ENCODE measurements around the gene SCN5A. TPM values are rescaled to one million over a fixed set of nuclear protein-coding genes. Genes with fewer than 3 reads are reported as not detected.
A peak's percentile ranks its signal among the peaks of the same experiment; 100 is the strongest.

SCN5A gene
- total RNA-seq, 1 experiment from 2014 or later, result 0.54 TPM

GRCh38 chr3:38541806-38542205 lies 107.7 kb downstream of the SCN5A start:
- BruUV-seq (replicated peaks), result no TSS peak
- H3K9me3 ChIP-seq (ENCODE audit: low read depth, low read length, poor library complexity, severe bottlenecking), result no peaks in the 10 kb centered on the region
- POLR2A ChIA-PET (ENCODE audit: low non-redundant PET), result no interaction called here
- no peak overlapping the region for H3K27ac ChIP-seq (ENCODE audit: low read depth, low read length, poor library complexity, severe bottlenecking)
- CTCF ChIA-PET, result no interaction called here
- no peaks in the 10 kb centered on the region for H3K27me3 ChIP-seq (replicated peaks; ENCODE audit: insufficient read depth, low read depth, low read length, poor library complexity)
- TF ChIP-seq CTCF (conservative IDR thresholded peaks at IDR 0.05; ENCODE audit: low read depth, low read length) (no peak), EZH2 (IDR thresholded peaks at IDR 0.05; ENCODE audit: borderline replicate concordance, low read depth, low read length, poor library complexity, severe bottlenecking) (no peak)
- no peaks in the 10 kb centered on the region for H3K4me1 ChIP-seq (ENCODE audit: insufficient read depth, low read length, poor library complexity, severe bottlenecking)
- peak; percentile 31 for DNase-seq (ENCODE audit: low spot score)
- no peak overlapping the region for H3K4me3 ChIP-seq (ENCODE audit: low read depth, low read length, poor library complexity, severe bottlenecking)
- intact Hi-C loops (cut with micrococcal nuclease; ENCODE audit: unreplicated experiment), result no loop called here
- H3K36me3 ChIP-seq (ENCODE audit: insufficient read depth, low read length, poor library complexity, severe bottlenecking), result no peaks in the 10 kb centered on the region

- Histone ChIP-seq H3K4me1 (ENCODE audit: insufficient read depth, low read length, poor library complexity, severe bottlenecking) (no peaks in the 10 kb centered on the region), H3K4me3 (ENCODE audit: low read depth, low read length, poor library complexity, severe bottlenecking) (no peak overlapping the region), H3K36me3 (ENCODE audit: insufficient read depth, low read length, poor library complexity, severe bottlenecking) (no peaks in the 10 kb centered on the region), H3K27ac (ENCODE audit: low read depth, low read length, poor library complexity, severe bottlenecking) (no peak overlapping the region), H3K27me3 (replicated peaks; ENCODE audit: insufficient read depth, low read depth, low read length, poor library complexity) (no peaks in the 10 kb centered on the region), H3K9me3 (ENCODE audit: low read depth, low read length, poor library complexity, severe bottlenecking) (no peaks in the 10 kb centered on the region)
- BruUV-seq (replicated peaks), result no TSS peak
- ChIA-PET CTCF (no interaction called here), POLR2A (ENCODE audit: low non-redundant PET) (no interaction called here)
- intact Hi-C loops (cut with micrococcal nuclease; ENCODE audit: unreplicated experiment), result no loop called here
- TF ChIP-seq CTCF (conservative IDR thresholded peaks at IDR 0.05; ENCODE audit: low read depth, low read length), result no peak
- TF ChIP-seq EZH2 (IDR thresholded peaks at IDR 0.05; ENCODE audit: borderline replicate concordance, low read depth, low read length, poor library complexity, severe bottlenecking), result no peak
- no peak for DNase-seq (ENCODE audit: low spot score)
Observed at GRCh38 chr3:38538773-38539353, 110.6 kb downstream of the SCN5A start.

GRCh38 chr3:38536671-38537070 lies 112.8 kb downstream of the SCN5A start:
- intact Hi-C loops (cut with micrococcal nuclease; ENCODE audit: unreplicated experiment), result no loop called here
- no TSS peak for BruUV-seq (replicated peaks)
- Histone ChIP-seq H3K4me1 (ENCODE audit: insufficient read depth, low read length, poor library complexity, severe bottlenecking) (no peaks in the 10 kb centered on the region), H3K27ac (ENCODE audit: low read depth, low read length, poor library complexity, severe bottlenecking) (no peak overlapping the region), H3K27me3 (replicated peaks; ENCODE audit: insufficient read depth, low read depth, low read length, poor library complexity) (no peaks in the 10 kb centered on the region), H3K4me3 (ENCODE audit: low read depth, low read length, poor library complexity, severe bottlenecking) (no peak overlapping the region), H3K9me3 (ENCODE audit: low read depth, low read length, poor library complexity, severe bottlenecking) (no peaks in the 10 kb centered on the region), H3K36me3 (ENCODE audit: insufficient read depth, low read length, poor library complexity, severe bottlenecking) (no peaks in the 10 kb centered on the region)
- DNase-seq (ENCODE audit: low spot score), result no peak
- TF ChIP-seq CTCF (conservative IDR thresholded peaks at IDR 0.05; ENCODE audit: low read depth, low read length), result no peak
- TF ChIP-seq EZH2 (IDR thresholded peaks at IDR 0.05; ENCODE audit: borderline replicate concordance, low read depth, low read length, poor library complexity, severe bottlenecking), result no peak
- ChIA-PET POLR2A (ENCODE audit: low non-redundant PET) (no interaction called here), CTCF (no interaction called here)

All from A673 (cell line).